OCI-LY1 (cell line): ENCODE results near the gene LPIN1.
"Not testable (repeated sequence)": the region's sequence is repeated elsewhere in the genome, so short reads cannot be mapped to it uniquely, and the experiment has no call there.

Source experiments
- H2AFZ ChIP-seq: fragments of 200-600 bp; sonication (generic), shearing (Covaris generic); 2 replicates; pipeline ENCODE4 v1.6.0; 2014; ENCODE audit warnings: antibody characterized with exemption, mild to moderate bottlenecking, low read length
- H3F3A ChIP-seq: fragments of 200-600 bp; sonication (generic), shearing (Covaris generic); 2 replicates; pipeline ENCODE4 v1.6.0; 2014; ENCODE audit warnings: mild to moderate bottlenecking, antibody characterized with exemption, low read length, moderate library complexity; ENCODE audit not compliant: insufficient read depth
- H3K27ac ChIP-seq: fragments of 200-600 bp; sonication (generic); 2 replicates; pipeline ENCODE4 v1.5.1; 2014; ENCODE audit warnings: low read length, mixed run types, mild to moderate bottlenecking, low read depth; ENCODE audit not compliant: poor library complexity, severe bottlenecking
- H3K27me3 ChIP-seq: fragments of 200-600 bp; sonication (generic); 2 replicates; pipeline ENCODE4 v1.6.0; 2014; ENCODE audit warnings: antibody characterized with exemption, mild to moderate bottlenecking, low read length, moderate library complexity; ENCODE audit not compliant: insufficient read depth
- H3K36me3 ChIP-seq: fragments of 200-600 bp; sonication (generic); 2 replicates; pipeline ENCODE4 v1.6.1; 2014; ENCODE audit warnings: mild to moderate bottlenecking, antibody characterized with exemption, low read length, moderate library complexity, mixed read lengths; ENCODE audit not compliant: insufficient read depth
- H3K4me1 ChIP-seq: fragments of 200-600 bp; sonication (generic); 2 replicates; pipeline ENCODE4 v1.5.1; 2014; ENCODE audit warnings: mild to moderate bottlenecking, low read length, moderate library complexity; ENCODE audit not compliant: insufficient read depth, severe bottlenecking
- H3K4me2 ChIP-seq: fragments of 200-600 bp; sonication (generic), shearing (Covaris generic); 2 replicates; pipeline ENCODE4 v1.6.1; 2014; ENCODE audit warnings: low read length
- H3K4me3 ChIP-seq: fragments of 200-600 bp; sonication (generic); 2 replicates; pipeline ENCODE4 v1.5.1; 2014; ENCODE audit warnings: low read length, low read depth, mild to moderate bottlenecking, mixed read lengths; ENCODE audit not compliant: poor library complexity, severe bottlenecking
- H3K79me2 ChIP-seq: fragments of 200-600 bp; shearing (Covaris generic); 2 replicates; pipeline ENCODE4 v1.6.1; 2016; ENCODE audit warnings: mixed run types, low read length, mixed read lengths; ENCODE audit not compliant: insufficient read depth
- H3K9ac ChIP-seq: fragments of 200-600 bp; sonication (generic), shearing (Covaris generic); 2 replicates; pipeline ENCODE4 v1.6.1; 2014; ENCODE audit warnings: mild to moderate bottlenecking, low read length, mixed read lengths
- H3K9me2 ChIP-seq: fragments of 200-600 bp; sonication (generic), shearing (Covaris generic); 2 replicates; pipeline ENCODE4 v1.6.1; 2014; ENCODE audit warnings: low read depth, mild to moderate bottlenecking, low read length, mixed read lengths
- H3K9me3 ChIP-seq: fragments of 200-600 bp; shearing (Covaris generic); 2 replicates; pipeline ENCODE4 v1.6.1; 2014; ENCODE audit warnings: low read length, mixed read lengths
- H4K20me1 ChIP-seq: fragments of 200-600 bp; sonication (generic), shearing (Covaris generic); 2 replicates; pipeline ENCODE4 v1.6.0; 2016; ENCODE audit warnings: mild to moderate bottlenecking, low read length; ENCODE audit not compliant: insufficient read depth
- EZH2 ChIP-seq: fragments of 200-600 bp; sonication (generic), shearing (Covaris generic); IDR thresholded peaks from 2 replicates; pipeline ENCODE4 v1.8.0; 2017; ENCODE audit warnings: borderline replicate concordance, mixed run types, mild to moderate bottlenecking, antibody characterized with exemption, low read length, moderate library complexity, mixed read lengths
- TF ChIP-seq, protein P1 (sequence below): fragments of 200-600 bp; sonication (generic), shearing (Covaris generic); IDR thresholded peaks from 2 replicates; pipeline ENCODE4 v1.5.1; 2017; ENCODE audit warnings: mild to moderate bottlenecking, antibody characterized with exemption, low read length, moderate library complexity, mixed read lengths

Gene LPIN1

DNA sequence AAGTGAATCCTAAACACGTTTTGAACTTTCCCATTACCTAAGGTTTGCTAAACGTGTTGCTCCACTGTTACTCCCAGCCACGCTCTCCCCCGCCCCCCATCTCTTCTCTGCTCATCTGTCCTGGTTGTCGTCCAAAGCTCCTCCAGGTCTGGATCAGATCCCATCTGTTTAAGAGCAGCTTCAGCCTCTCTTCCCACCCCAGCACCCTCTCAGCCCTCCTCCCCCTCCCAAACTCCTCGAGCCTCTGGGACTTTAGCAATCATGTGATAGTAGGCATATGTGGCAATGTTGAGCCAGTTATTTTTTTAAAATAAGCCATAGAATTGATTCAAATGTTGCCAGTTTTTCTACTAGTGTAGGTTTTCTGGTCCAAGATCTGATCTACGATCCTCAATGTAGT is 20.0 kb upstream of the LPIN1 start:
- H4K20me1 ChIP-seq = no peaks in the 10 kb centered on the region
- H3K27me3 ChIP-seq = no peaks in the 10 kb centered on the region; the same call in 1 of the 2 replicates
- H3K9ac ChIP-seq = no peak overlapping the region
- no peaks in the 10 kb centered on the region for H3K9me3 ChIP-seq
- no peaks in the 10 kb centered on the region for H3K79me2 ChIP-seq
- H3K4me2 ChIP-seq = no peak overlapping the region
- H3K27ac ChIP-seq = no peak overlapping the region
- no peaks in the 10 kb centered on the region for H3K4me1 ChIP-seq
- no peak for TF ChIP-seq EZH2
- TF ChIP-seq, protein P1, sequence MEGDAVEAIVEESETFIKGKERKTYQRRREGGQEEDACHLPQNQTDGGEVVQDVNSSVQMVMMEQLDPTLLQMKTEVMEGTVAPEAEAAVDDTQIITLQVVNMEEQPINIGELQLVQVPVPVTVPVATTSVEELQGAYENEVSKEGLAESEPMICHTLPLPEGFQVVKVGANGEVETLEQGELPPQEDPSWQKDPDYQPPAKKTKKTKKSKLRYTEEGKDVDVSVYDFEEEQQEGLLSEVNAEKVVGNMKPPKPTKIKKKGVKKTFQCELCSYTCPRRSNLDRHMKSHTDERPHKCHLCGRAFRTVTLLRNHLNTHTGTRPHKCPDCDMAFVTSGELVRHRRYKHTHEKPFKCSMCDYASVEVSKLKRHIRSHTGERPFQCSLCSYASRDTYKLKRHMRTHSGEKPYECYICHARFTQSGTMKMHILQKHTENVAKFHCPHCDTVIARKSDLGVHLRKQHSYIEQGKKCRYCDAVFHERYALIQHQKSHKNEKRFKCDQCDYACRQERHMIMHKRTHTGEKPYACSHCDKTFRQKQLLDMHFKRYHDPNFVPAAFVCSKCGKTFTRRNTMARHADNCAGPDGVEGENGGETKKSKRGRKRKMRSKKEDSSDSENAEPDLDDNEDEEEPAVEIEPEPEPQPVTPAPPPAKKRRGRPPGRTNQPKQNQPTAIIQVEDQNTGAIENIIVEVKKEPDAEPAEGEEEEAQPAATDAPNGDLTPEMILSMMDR = no peak
- H3K9me2 ChIP-seq = no peaks in the 10 kb centered on the region
- H2AFZ ChIP-seq = no peak overlapping the region
- no peaks in the 10 kb centered on the region for H3K36me3 ChIP-seq
- no peaks in the 10 kb centered on the region for H3F3A ChIP-seq
- no peak overlapping the region for H3K4me3 ChIP-seq

DNA sequence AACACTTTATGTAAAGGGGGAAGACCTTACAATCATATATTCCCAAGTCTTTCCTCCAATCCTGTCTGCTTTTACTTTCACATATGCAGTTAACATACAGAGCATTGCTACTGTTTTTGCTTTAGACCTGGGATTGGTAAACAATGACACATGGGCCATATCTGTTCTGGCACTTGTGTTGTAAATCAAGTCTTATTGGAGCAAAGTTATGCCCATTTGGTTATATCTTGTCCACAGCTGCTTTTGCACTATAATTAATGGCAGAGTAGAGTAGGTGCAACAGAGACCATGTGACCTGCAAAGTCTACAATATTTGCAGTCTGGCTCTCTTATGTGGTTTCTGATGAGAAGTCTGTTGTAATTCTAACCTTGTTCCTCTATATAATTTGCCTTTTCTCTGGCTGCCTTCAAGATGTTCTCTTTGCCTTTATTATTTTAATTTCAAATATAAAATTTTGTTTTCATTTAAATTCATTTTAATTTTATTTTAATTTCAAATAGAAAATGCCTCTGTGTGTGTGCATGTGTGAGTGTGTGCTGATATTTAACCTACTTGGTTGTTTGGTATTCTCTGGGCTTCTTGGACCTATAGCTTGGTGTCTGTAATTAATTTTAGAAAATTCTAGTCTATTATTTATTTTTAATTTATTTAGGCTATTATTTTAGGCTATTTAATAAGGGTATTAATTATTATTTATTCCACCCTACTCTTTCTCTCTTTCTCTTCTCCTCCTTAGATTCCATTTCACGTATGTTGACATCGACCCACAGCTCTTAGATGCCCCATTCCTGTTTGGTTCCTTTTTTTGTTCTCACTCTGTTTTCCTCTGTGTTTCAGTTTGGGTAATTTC is 16.8 kb upstream of the LPIN1 start:
- no peak overlapping the region for H3K9ac ChIP-seq
- no peaks in the 10 kb centered on the region for H3K27me3 ChIP-seq
- no peak overlapping the region for H3K4me3 ChIP-seq
- no peaks in the 10 kb centered on the region for H3K9me3 ChIP-seq
- H2AFZ ChIP-seq = no peak overlapping the region
- no peaks in the 10 kb centered on the region for H4K20me1 ChIP-seq
- TF ChIP-seq, protein P1 = no peak
- no peak for TF ChIP-seq EZH2
- H3F3A ChIP-seq = no peaks in the 10 kb centered on the region
- no peaks in the 10 kb centered on the region for H3K9me2 ChIP-seq
- no peak overlapping the region for H3K27ac ChIP-seq
- H3K4me2 ChIP-seq = no peak overlapping the region
- H3K79me2 ChIP-seq = no peaks in the 10 kb centered on the region
- H3K36me3 ChIP-seq = no peaks in the 10 kb centered on the region
- H3K4me1 ChIP-seq = no peaks in the 10 kb centered on the region

DNA sequence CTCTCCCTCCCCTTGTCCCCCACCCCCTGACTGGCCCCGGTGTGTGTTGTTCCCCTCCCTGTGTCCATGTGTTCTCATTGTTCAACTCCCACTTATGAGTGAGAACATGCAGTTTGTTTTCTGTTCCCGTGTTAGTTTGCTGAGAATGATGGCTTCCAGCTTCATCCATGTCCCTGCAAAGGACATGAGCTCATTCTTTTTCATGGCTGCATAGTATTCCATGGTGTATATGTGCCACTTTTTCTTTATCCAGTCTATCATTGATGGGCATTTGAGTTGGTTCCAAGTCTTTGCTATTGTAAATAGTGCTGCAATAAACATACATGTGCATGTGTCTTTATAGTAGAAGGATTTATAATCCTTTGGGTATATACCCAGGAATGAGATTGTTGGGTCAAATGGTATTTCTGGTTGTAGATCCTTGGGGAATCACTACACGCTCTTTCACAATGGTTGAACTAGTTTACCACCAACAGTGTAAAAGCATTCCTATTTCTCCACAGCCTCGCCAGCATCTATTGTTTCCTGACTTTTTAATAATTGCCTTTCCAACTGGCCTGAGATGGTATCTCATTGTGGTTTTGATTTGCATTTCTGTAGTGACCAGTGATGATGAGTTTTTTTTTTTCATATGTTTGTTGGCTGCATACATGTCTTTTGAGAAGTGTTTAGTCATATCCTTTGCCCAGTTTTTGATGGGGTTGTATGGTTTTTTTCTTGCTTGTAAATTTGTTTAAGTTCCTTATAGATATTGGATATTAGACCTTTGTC is 15.0 kb upstream of the LPIN1 start:
- not testable (repeated sequence) for H3K27ac ChIP-seq, H2AFZ ChIP-seq, H3K27me3 ChIP-seq, H3K79me2 ChIP-seq, H3K36me3 ChIP-seq, H3K9ac ChIP-seq, H3K4me2 ChIP-seq, H3K9me2 ChIP-seq, H3K9me3 ChIP-seq, H3F3A ChIP-seq, H3K4me3 ChIP-seq, H3K4me1 ChIP-seq, H4K20me1 ChIP-seq
